ENCODE measurements around the gene TOX3. TPM values are rescaled to one million over a fixed set of nuclear protein-coding genes. Genes with fewer than 3 reads are reported as not detected.

The TOX3 gene
- total RNA-seq, 1 donor from 2014 or later: 84.8 TPM

GRCh38 chr16:52455549-52456277, 91.2 kb downstream of the TOX3 start:
- no peak overlapping the region for H3K4me3 Mint-ChIP-seq (ENCODE audit: low read depth)
- peaks cover 42% of the 10 kb centered on the region for H3K36me3 Mint-ChIP-seq (ENCODE audit: insufficient read depth)
- H3K4me1 Mint-ChIP-seq (ENCODE audit: low read depth): peaks cover 26% of the 10 kb centered on the region

DNA sequence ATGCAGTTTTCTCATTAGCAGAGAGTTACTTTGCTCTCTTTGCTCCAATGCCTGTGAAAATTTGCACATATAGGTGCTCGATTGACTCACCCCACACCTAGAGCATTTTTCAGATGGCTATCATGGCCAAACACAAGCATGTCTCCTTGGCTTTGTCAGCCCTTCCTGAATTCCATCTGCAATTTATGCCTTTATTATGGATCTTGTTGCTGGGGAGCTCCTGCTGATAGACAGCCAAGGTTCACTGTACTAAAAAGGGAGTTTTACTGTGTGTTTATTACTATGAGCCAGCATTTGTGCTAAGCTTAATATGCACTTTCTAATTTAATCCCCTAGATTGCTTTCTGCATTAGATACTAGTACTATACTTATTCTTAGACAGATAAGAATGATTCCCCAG, 93.3 kb downstream of the TOX3 start:
- peaks cover 24% of the 10 kb centered on the region for H3K4me1 Mint-ChIP-seq (ENCODE audit: low read depth)
- H3K4me3 Mint-ChIP-seq (ENCODE audit: low read depth): no peak overlapping the region
- no peak for TF ChIP-seq CTCF (IDR thresholded peaks at IDR 0.05; ENCODE audit: unreplicated experiment)
- peaks cover 54% of the 10 kb centered on the region for H3K36me3 Mint-ChIP-seq (ENCODE audit: insufficient read depth)
- H3K9me3 Mint-ChIP-seq (ENCODE audit: low read depth): peaks cover 9% of the 10 kb centered on the region
- H3K27ac Mint-ChIP-seq: no peak overlapping the region
- H3K27me3 Mint-ChIP-seq: no peaks in the 10 kb centered on the region
- no peak for DNase-seq (ENCODE audit: low spot score, unreplicated experiment)

More at GRCh38 chr16:52455549-52456277, 91.2 kb downstream of the TOX3 start:
- Mint-ChIP-seq H3K27me3 (no peaks in the 10 kb centered on the region), H3K27ac (peak overlapping the region; percentile 93), H3K9me3 (ENCODE audit: low read depth) (peaks cover 9% of the 10 kb centered on the region)
- no peak for TF ChIP-seq CTCF (IDR thresholded peaks at IDR 0.05; ENCODE audit: unreplicated experiment)
- DNase-seq (ENCODE audit: low spot score, unreplicated experiment): no peak

- Mint-ChIP-seq H3K4me3 (ENCODE audit: low read depth) (no peak overlapping the region), H3K9me3 (ENCODE audit: low read depth) (peaks cover 9% of the 10 kb centered on the region), H3K27me3 (no peaks in the 10 kb centered on the region), H3K36me3 (ENCODE audit: insufficient read depth) (peaks cover 60% of the 10 kb centered on the region), H3K4me1 (ENCODE audit: low read depth) (peaks cover 24% of the 10 kb centered on the region), H3K27ac (peak overlapping the region; percentile 86)
- no peak for TF ChIP-seq CTCF (IDR thresholded peaks at IDR 0.05; ENCODE audit: unreplicated experiment)
- DNase-seq (ENCODE audit: low spot score, unreplicated experiment): no peak
Measured at GRCh38 chr16:52451971-52452421, 94.9 kb downstream of the TOX3 start.

- no peaks in the 10 kb centered on the region for H3K27me3 Mint-ChIP-seq
- DNase-seq (ENCODE audit: low spot score, unreplicated experiment): no peak
- TF ChIP-seq CTCF (IDR thresholded peaks at IDR 0.05; ENCODE audit: unreplicated experiment): no peak
- no peak overlapping the region for H3K4me3 Mint-ChIP-seq (ENCODE audit: low read depth)
- peaks cover 19% of the 10 kb centered on the region for H3K4me1 Mint-ChIP-seq (ENCODE audit: low read depth)
- no peak overlapping the region for H3K27ac Mint-ChIP-seq
- peaks cover 9% of the 10 kb centered on the region for H3K9me3 Mint-ChIP-seq (ENCODE audit: low read depth)
- peaks cover 61% of the 10 kb centered on the region for H3K36me3 Mint-ChIP-seq (ENCODE audit: insufficient read depth)
Measured at GRCh38 chr16:52450916-52451315, 96.0 kb downstream of the TOX3 start.

- TF ChIP-seq CTCF (IDR thresholded peaks at IDR 0.05; ENCODE audit: unreplicated experiment): no peak
- DNase-seq (ENCODE audit: low spot score, unreplicated experiment): no peak
- H3K27ac Mint-ChIP-seq: peak overlapping the region; percentile 55
- peaks cover 59% of the 10 kb centered on the region for H3K36me3 Mint-ChIP-seq (ENCODE audit: insufficient read depth)
- peaks cover 13% of the 10 kb centered on the region for H3K4me1 Mint-ChIP-seq (ENCODE audit: low read depth)
- H3K4me3 Mint-ChIP-seq (ENCODE audit: low read depth): no peak overlapping the region
- H3K27me3 Mint-ChIP-seq: no peaks in the 10 kb centered on the region
- peaks cover 4% of the 10 kb centered on the region for H3K9me3 Mint-ChIP-seq (ENCODE audit: low read depth)
Measured at GRCh38 chr16:52450241-52450640, 96.7 kb downstream of the TOX3 start.
